ENCODE results near the gene NRSN1.

GRCh38 chr6:24078200-24078599, 47.8 kb upstream of the NRSN1 start:
- TF ChIP-seq SP1 (IDR thresholded peaks at IDR 0.05) (no peak), ZBTB33 (IDR thresholded peaks at IDR 0.05) (no peak), GABPA (IDR thresholded peaks at IDR 0.05 in 1 of 2, conservative IDR thresholded peaks at IDR 0.05 in 1 of 2) (no peak), FOXA1 (IDR thresholded peaks at IDR 0.05) (no peak), MAX (IDR thresholded peaks at IDR 0.05) (no peak)
- TF ChIP-seq, protein P1, sequence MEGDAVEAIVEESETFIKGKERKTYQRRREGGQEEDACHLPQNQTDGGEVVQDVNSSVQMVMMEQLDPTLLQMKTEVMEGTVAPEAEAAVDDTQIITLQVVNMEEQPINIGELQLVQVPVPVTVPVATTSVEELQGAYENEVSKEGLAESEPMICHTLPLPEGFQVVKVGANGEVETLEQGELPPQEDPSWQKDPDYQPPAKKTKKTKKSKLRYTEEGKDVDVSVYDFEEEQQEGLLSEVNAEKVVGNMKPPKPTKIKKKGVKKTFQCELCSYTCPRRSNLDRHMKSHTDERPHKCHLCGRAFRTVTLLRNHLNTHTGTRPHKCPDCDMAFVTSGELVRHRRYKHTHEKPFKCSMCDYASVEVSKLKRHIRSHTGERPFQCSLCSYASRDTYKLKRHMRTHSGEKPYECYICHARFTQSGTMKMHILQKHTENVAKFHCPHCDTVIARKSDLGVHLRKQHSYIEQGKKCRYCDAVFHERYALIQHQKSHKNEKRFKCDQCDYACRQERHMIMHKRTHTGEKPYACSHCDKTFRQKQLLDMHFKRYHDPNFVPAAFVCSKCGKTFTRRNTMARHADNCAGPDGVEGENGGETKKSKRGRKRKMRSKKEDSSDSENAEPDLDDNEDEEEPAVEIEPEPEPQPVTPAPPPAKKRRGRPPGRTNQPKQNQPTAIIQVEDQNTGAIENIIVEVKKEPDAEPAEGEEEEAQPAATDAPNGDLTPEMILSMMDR (IDR thresholded peaks at IDR 0.05; ENCODE audit: low read depth, low read length, missing input control), result no peak

Measured in liver (tissue), 3 donors.